NK-92 treated with Interleukin-12 subunit alpha and Interleukin-12 subunit beta, amount 100 ng/mL, for 24 hours (cell line): ENCODE results near the gene PDSS2.
"Not testable (repeated sequence)": the region's sequence is repeated elsewhere in the genome, so short reads cannot be mapped to it uniquely, and the experiment has no call there.

ENCODE experiments used
- DNase-seq: peaks from one replicate; lab custom pipeline; 2025; lab: John Stamatoyannopoulos, UW

Gene PDSS2

GRCh38 chr6:107216197-107216933, 243.0 kb downstream of the PDSS2 start:
- no peak for DNase-seq

GRCh38 chr6:107215334-107215733, 244.0 kb downstream of the PDSS2 start:
- no peak for DNase-seq

GRCh38 chr6:107214655-107215054, 244.7 kb downstream of the PDSS2 start:
- DNase-seq: no peak

- DNase-seq: no peak
These were observed 249.7 kb downstream of the PDSS2 start for GRCh38 chr6:107209406-107210305.

GRCh38 chr6:107207251-107207873, 252.0 kb downstream of the PDSS2 start:
- no peak for DNase-seq

GRCh38 chr6:107205058-107205998, 254.0 kb downstream of the PDSS2 start:
- no peak for DNase-seq

- no peak for DNase-seq
These were observed 256.4 kb downstream of the PDSS2 start for GRCh38 chr6:107202876-107203468.

- no peak for DNase-seq
These were observed 260.5 kb downstream of the PDSS2 start for GRCh38 chr6:107198631-107199416.

DNA sequence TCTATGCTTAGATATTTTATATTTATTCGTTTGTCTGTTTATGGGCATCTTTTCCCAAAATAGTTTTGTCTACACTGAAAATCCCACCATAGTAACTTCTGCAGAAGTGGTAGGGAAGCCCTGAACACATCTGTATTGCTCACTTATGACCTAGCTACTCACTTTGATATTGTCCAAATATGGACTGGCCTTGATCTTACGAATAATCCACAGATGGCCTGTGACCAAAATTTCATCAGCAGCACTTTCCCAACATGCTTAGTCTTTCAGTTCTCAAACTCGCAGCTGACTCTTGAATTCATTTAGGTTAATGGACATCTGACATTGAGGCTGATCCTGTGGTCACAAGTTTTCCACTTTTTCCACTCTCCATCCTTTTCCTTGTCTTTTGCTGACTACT, 263.2 kb downstream of the PDSS2 start:
- no peak for DNase-seq

- DNase-seq: not testable (repeated sequence)
These were observed 264.6 kb downstream of the PDSS2 start for GRCh38 chr6:107194723-107195122.

DNA sequence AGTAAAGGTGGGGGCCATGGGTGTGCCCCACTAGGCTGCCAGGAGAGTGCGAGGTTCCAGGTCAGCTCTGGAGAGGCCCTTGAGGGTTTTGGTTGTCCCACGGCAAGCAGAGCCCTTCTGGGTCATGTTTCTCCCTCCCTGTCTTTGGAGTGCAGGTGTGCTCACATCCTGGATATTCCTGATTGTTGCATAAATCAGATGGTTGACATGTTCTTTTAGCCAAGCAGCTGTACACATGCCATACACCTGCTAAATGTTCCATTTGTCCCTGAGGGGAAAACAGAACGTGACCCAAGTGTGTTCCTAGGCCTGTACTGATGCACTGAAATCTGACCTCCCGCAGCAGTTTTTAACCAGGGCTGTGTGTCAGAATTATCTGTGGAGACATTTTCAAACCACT, 266.5 kb downstream of the PDSS2 start:
- no peak for DNase-seq

DNA sequence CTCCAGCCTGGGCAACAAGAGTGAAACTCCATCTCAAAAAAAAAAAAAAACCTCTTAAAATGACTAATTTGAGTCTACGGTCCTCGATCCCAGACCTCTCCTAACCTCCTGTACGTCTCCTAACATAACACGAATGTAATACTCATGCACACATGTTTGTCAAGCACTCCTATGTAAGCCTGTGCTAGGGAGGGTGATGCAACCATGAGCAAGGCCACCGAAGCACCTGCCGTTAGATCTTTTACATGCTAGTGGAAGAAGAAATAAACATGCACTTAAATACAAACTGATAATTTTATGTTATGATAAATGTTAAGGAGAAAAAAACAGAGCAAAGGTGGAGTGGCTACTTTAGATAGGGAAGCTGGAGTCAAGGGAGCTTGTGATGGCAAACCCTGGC, 271.7 kb downstream of the PDSS2 start:
- DNase-seq: no peak

GRCh38 chr6:107186047-107186446, 273.3 kb downstream of the PDSS2 start:
- no peak for DNase-seq

- no peak for DNase-seq
These were observed 273.9 kb downstream of the PDSS2 start for GRCh38 chr6:107185391-107185970.

DNA sequence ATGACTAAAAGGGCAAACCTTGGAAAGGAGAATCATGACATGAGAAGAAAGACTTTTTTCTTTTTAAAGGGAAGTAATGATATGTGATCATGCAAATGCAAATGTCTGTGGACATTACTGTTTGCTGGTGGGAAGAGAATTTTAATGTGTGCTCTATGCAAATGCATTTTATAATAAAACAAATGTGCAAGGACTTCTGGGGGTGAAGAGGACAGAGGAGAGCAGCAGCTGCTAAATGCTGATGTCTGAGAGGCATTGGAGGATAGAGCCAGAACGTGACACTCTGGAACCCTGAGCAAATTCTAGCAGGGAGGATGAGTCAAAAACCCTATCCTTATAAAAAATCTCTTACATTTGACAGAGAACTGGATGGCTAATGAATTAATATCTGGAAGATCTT, 274.9 kb downstream of the PDSS2 start:
- DNase-seq: no peak

DNA sequence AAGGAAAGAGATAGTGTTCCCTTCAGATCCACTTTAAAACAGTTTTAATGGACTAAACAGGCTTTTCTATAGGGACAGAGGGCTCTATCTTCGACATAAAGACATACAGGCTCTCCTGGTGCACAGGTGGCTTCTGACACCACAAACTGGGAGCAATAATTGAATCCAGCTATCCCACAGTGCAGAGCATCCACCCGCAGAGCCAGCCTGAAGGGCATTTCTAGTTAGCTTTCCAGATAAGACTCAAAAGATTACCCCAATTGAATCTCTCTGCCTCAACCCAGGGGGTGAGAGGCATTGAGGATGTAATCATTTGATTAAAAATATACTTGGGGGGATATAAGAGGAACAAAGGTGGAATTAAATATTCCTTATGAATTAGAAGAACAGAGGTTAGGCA, 279.3 kb downstream of the PDSS2 start:
- DNase-seq: no peak

DNA sequence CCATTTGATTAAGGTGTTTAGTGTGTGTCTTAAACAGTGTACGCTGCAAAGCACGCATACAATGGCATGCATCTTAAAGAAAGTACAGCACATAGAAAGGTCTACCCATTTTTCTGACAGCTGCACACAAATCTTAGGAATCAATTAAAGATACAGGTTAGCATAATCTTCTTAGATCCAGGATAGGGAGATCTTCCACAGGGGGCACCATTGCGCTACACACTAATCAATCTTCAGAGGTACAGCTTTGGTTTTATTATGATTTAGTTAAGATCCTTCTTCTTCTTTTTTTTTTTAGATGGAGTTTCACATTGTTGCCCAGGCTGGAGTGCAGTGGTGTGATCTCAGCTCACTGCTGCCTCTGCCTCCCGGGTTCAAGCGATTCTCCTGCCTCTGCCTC, 280.4 kb downstream of the PDSS2 start:
- no peak for DNase-seq

- DNase-seq: no peak
These were observed 285.6 kb downstream of the PDSS2 start for GRCh38 chr6:107173779-107174178.

DNA sequence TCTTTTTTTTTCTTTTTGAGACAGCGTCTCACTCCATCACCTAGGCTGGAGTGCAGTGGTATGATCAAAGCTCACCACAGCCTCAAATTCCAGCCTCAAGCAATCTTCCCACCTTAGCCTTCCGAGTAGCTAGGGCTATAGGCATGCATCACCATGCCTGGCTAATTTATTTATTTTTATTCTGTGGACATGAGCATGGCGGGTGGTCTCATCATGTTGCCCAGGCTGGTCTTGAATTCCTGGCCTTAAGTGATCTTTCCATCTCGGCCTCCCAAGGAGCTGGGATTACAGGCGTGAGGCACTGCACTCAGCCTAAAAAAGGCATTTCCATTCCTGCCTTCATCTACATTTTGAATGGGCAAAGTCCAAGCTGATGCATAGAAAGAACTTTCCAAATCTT, 287.9 kb downstream of the PDSS2 start:
- no peak for DNase-seq

GRCh38 chr6:107164299-107164698, 295.1 kb downstream of the PDSS2 start:
- not testable (repeated sequence) for DNase-seq
